ENCODE data around the gene OR51I1. TPM values are rescaled to one million over a fixed set of nuclear protein-coding genes. Genes with fewer than 3 reads are reported as not detected.
A peak's percentile ranks its signal among the peaks of the same experiment; 100 is the strongest.

OR51I1 gene, protein sequence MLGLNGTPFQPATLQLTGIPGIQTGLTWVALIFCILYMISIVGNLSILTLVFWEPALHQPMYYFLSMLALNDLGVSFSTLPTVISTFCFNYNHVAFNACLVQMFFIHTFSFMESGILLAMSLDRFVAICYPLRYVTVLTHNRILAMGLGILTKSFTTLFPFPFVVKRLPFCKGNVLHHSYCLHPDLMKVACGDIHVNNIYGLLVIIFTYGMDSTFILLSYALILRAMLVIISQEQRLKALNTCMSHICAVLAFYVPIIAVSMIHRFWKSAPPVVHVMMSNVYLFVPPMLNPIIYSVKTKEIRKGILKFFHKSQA
- total RNA-seq (2014; rRNA removed; shearing (Covaris generic)), result not detected in 2 replicates

DNA sequence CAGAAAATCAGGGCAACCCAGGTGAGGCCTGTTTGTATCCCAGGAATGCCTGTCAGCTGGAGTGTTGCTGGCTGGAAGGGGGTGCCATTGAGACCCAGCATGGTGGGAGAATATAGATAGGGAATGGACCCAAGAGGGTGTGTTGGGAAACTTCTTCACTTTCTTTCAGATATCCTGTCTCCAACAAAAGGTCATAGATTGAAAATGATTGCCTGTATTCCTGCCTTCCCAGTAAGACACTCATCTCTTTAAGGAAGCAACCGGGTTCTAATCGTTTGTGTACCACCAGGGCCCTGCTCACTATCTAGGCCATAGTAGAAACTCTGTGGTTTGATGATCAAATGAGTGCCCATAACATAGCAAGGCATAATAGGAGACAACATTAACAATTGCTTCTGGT lies at the start of gene OR51I1:
OR51I1 (minus strand) TSS at position 101 of the 400 bp plus-strand sequence; CDS start at position 101, 0 bp downstream.
- H3K4me3 ChIP-seq, result no peak within 1 kb of the TSS
- no peaks in the 10 kb centered on the region for H3K36me3 ChIP-seq
- H3K27ac ChIP-seq, result no peak within 1 kb of the TSS
- no peaks in the 10 kb centered on the region for H3K9me3 ChIP-seq (replicated peaks)
- no peaks in the 10 kb centered on the region for H3K4me1 ChIP-seq
- 0 out of 2 replicates have a peak, but pooled peaks cover 3% of the 10 kb centered on the region for H3K27me3 ChIP-seq
- DNase-seq, result no peak

DNA sequence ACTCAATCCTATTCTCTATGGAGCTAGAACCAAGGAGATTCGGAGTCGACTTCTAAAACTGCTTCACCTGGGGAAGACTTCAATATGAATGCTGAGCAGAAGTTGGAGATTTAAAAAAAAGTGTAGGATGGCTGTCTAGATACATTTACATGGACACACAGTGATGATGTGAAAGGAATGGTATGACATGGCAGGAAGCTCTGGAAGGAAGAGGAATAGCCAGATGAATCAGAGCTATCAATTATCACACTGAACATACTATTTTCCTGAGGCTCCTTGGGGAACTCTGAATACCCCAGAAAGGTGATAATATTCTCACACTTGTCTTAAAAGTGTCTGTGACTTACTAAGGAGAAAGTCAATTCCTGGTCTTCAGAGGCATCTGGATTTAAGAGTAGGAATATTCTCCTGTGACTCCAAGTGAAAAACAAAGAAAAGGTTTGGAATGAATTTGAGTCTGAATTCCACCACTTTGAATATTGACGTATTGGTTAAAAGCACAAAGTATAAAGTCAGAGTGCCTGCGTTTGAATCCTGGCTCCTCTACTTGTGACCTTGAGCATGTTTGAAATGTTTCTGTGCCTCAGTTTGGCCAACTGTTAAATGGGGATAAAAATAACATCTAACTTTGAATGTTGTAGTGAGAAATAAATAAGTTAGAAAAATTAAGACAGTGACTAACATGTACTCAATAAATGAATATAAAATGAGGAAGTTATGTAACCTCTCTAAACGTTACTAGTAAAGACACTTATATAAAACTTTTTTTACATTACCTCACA lies 48.5 kb upstream of the OR51I1 start:
- no peak for DNase-seq
- H3K36me3 ChIP-seq, result no peaks in the 10 kb centered on the region
- H3K27me3 ChIP-seq, result no peaks in the 10 kb centered on the region
- H3K27ac ChIP-seq, result no peak overlapping the region
- H3K4me3 ChIP-seq, result no peak overlapping the region
- H3K4me1 ChIP-seq, result no peaks in the 10 kb centered on the region
- H3K9me3 ChIP-seq (replicated peaks), result no peaks in the 10 kb centered on the region

GRCh38 chr11:5488798-5489399 lies 47.6 kb upstream of the OR51I1 start:
- no peaks in the 10 kb centered on the region for H3K36me3 ChIP-seq
- H3K4me1 ChIP-seq, result no peaks in the 10 kb centered on the region
- H3K4me3 ChIP-seq, result no peak overlapping the region
- no peaks in the 10 kb centered on the region for H3K27me3 ChIP-seq
- no peak overlapping the region for H3K27ac ChIP-seq
- H3K9me3 ChIP-seq (replicated peaks), result no peaks in the 10 kb centered on the region
- DNase-seq, result no peak

- Histone ChIP-seq H3K27ac (no peak within 1 kb of the TSS), H3K4me1 (no peaks in the 10 kb centered on the region), H3K9me3 (replicated peaks) (no peaks in the 10 kb centered on the region), H3K4me3 (no peak within 1 kb of the TSS), H3K36me3 (no peaks in the 10 kb centered on the region), H3K27me3 (no peaks in the 10 kb centered on the region)
- DNase-seq, result no peak
Measured at GRCh38 chr11:5488385-5488784, 47.1 kb upstream of the OR51I1 start, which contains the start of gene OR52D1. OR52D1 (plus strand) TSS chr11:5488685; CDS start chr11:5488707, 22 bp downstream.

DNA sequence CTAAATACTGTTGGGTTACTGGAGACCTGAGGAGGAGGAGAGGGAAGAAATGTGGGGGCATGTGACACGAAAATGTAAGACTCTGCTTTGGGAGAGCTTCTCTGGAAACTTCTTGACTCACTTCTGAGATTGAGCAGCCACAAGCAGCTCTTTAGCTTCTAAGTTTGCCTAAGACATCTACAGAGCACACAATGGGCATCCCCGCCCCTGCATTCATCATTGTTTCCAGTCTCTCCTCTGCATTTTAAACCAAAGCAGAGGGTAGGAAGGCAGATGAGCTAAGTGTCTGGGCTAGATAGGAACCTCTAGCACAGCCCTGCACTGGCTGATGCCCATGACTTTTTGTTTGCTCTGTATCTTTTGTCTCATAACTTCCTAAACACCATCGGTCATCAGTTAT lies 45.1 kb upstream of the OR51I1 start:
- no peaks in the 10 kb centered on the region for H3K9me3 ChIP-seq (replicated peaks)
- H3K27me3 ChIP-seq, result no peaks in the 10 kb centered on the region
- DNase-seq, result no peak
- H3K27ac ChIP-seq, result no peak overlapping the region
- H3K4me1 ChIP-seq, result no peaks in the 10 kb centered on the region
- H3K4me3 ChIP-seq, result no peak overlapping the region
- no peaks in the 10 kb centered on the region for H3K36me3 ChIP-seq

- Histone ChIP-seq H3K4me3 (no peak overlapping the region), H3K4me1 (no peaks in the 10 kb centered on the region), H3K27me3 (no peaks in the 10 kb centered on the region), H3K9me3 (replicated peaks) (no peaks in the 10 kb centered on the region), H3K27ac (no peak overlapping the region), H3K36me3 (no peaks in the 10 kb centered on the region)
- no peak for DNase-seq
Measured at GRCh38 chr11:5486003-5486402, 44.7 kb upstream of the OR51I1 start.

DNA sequence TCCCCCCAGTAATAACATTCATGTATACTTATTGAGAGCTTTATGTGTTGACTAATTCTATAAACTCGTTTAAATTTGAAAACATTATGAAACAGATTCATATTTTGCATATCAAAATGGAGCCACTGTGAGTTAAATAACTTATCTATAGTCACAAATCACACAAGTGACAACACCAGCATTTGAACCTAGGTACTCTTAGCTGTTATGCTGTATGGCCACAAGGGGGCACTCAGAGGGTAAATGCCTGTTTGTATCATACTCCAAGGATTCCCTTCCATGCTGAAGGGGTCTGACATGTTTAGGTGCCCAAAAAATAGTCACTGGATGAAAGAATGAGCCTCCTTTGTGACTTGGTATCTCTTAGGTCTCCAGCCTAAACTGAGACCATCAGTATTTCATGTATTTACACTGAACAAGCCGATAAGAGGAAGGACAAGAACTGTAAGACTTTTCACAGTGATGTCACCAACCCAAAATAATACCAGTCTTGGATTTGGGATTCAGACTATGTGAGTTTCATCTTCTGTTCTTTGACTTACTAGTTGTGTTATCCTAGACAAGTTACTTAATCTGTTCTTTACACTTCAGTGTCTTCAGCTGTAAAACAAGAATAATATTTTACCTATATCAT lies 35.0 kb upstream of the OR51I1 start:
- no peak overlapping the region for H3K27ac ChIP-seq
- peaks cover 5% of the 10 kb centered on the region; the same call in 1 of the 2 replicates for H3K27me3 ChIP-seq
- peak; percentile 22 to 70 for DNase-seq
- H3K36me3 ChIP-seq, result no peaks in the 10 kb centered on the region
- no peaks in the 10 kb centered on the region for H3K9me3 ChIP-seq (replicated peaks)
- no peak overlapping the region for H3K4me3 ChIP-seq
- no peaks in the 10 kb centered on the region for H3K4me1 ChIP-seq

DNA sequence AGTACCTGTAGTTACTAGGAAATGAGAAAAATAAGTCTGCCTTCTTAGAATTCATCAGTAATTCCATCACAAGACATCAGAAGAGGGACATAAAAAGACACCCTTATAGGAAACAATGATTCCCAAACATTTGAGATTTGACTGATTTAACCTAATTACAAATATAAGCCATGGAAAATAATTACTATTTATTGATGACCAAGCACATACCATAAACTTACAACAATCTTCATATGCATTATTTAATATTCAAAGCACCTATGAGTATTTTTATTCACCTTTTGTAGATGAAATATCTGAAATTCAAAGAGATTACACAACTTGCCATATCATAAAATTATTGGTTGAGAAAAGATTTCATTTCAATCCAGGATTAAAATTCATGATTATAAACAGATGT lies 32.6 kb upstream of the OR51I1 start:
- peaks cover 5% of the 10 kb centered on the region; the same call in 1 of the 2 replicates for H3K27me3 ChIP-seq
- no peaks in the 10 kb centered on the region for H3K9me3 ChIP-seq (replicated peaks)
- H3K36me3 ChIP-seq, result no peaks in the 10 kb centered on the region
- no peak overlapping the region for H3K27ac ChIP-seq
- no peak for DNase-seq
- H3K4me1 ChIP-seq, result no peaks in the 10 kb centered on the region
- H3K4me3 ChIP-seq, result no peak overlapping the region

GRCh38 chr11:5467527-5467926 lies 26.2 kb upstream of the OR51I1 start:
- no peak for DNase-seq
- Histone ChIP-seq H3K4me1 (no peaks in the 10 kb centered on the region), H3K4me3 (no peak overlapping the region), H3K27ac (no peak overlapping the region), H3K9me3 (replicated peaks) (no peaks in the 10 kb centered on the region), H3K36me3 (no peaks in the 10 kb centered on the region), H3K27me3 (peaks cover 2% of the 10 kb centered on the region; the same call in 1 of the 2 replicates)

GRCh38 chr11:5460983-5461621 lies 19.8 kb upstream of the OR51I1 start:
- no peaks in the 10 kb centered on the region for H3K9me3 ChIP-seq (replicated peaks)
- no peak overlapping the region for H3K27ac ChIP-seq
- DNase-seq, result no peak
- no peaks in the 10 kb centered on the region for H3K36me3 ChIP-seq
- H3K27me3 ChIP-seq, result no peaks in the 10 kb centered on the region
- no peaks in the 10 kb centered on the region for H3K4me1 ChIP-seq
- no peak overlapping the region for H3K4me3 ChIP-seq

GRCh38 chr11:5449432-5449831 lies 8.1 kb upstream of the OR51I1 start:
- Histone ChIP-seq H3K4me1 (no peaks in the 10 kb centered on the region), H3K27me3 (no peaks in the 10 kb centered on the region), H3K9me3 (replicated peaks) (no peaks in the 10 kb centered on the region), H3K4me3 (no peak overlapping the region), H3K27ac (no peak overlapping the region), H3K36me3 (no peaks in the 10 kb centered on the region)
- no peak for DNase-seq

GRCh38 chr11:5449023-5449422 lies 7.7 kb upstream of the OR51I1 start, which contains the start of gene OR51I2:
OR51I2 (plus strand) TSS chr11:5449323; CDS start chr11:5453489, 4,166 bp downstream.
- H3K9me3 ChIP-seq (replicated peaks), result no peaks in the 10 kb centered on the region
- no peaks in the 10 kb centered on the region for H3K4me1 ChIP-seq
- no peak for DNase-seq
- H3K27ac ChIP-seq, result no peak within 1 kb of the TSS
- H3K27me3 ChIP-seq, result no peaks in the 10 kb centered on the region
- no peak within 1 kb of the TSS for H3K4me3 ChIP-seq
- no peaks in the 10 kb centered on the region for H3K36me3 ChIP-seq

- DNase-seq, result no peak
- Histone ChIP-seq H3K9me3 (replicated peaks) (no peaks in the 10 kb centered on the region), H3K36me3 (no peaks in the 10 kb centered on the region), H3K27me3 (0 out of 2 replicates have a peak, but pooled peaks cover 3% of the 10 kb centered on the region), H3K4me1 (no peaks in the 10 kb centered on the region), H3K4me3 (no peak overlapping the region), H3K27ac (no peak overlapping the region)
Measured at GRCh38 chr11:5443835-5444393, 2.6 kb upstream of the OR51I1 start.

- DNase-seq, result no peak
- no peak overlapping the region for H3K27ac ChIP-seq
- H3K9me3 ChIP-seq (replicated peaks), result no peaks in the 10 kb centered on the region
Measured at GRCh38 chr11:5423131-5423530, 18.2 kb downstream of the OR51I1 start.

More at GRCh38 chr11:5423131-5423530, 18.2 kb downstream of the OR51I1 start:
- H3K4me1 ChIP-seq, result no peaks in the 10 kb centered on the region
- H3K36me3 ChIP-seq, result no peaks in the 10 kb centered on the region
- H3K27me3 ChIP-seq, result peaks cover 10% of the 10 kb centered on the region; the same call in 1 of the 2 replicates
- no peak overlapping the region for H3K4me3 ChIP-seq
